Tibial nerve (tissue), 4 donors: ENCODE results near the gene PLXNC1. TPM values are rescaled to one million over a fixed set of nuclear protein-coding genes. Genes with fewer than 3 reads are reported as not detected.
A peak's percentile ranks its signal among the peaks of the same experiment; 100 is the strongest.

ENCODE experiments used
- DNase-seq, 2 donors: peaks; one replicate each; pipeline ENCODE4 v3.0.0-alpha.2; 2019; ENCODE audit warnings: low spot score in 2 of 2
- H3K27ac ChIP-seq, 4 donors: fragments of 200-600 bp; sonication (generic) in 3 of 4; one replicate each; pipeline ENCODE4 v1.5.1; 2017 to 2019; ENCODE audit warnings: mild to moderate bottlenecking in 1 of 4
- H3K27me3 ChIP-seq, 2 donors: fragments of 200-600 bp; sonication (generic) in 1 of 2; one replicate each; pipeline versions ENCODE4 v1.5.1 to v1.6.0; 2017 to 2019
- H3K36me3 ChIP-seq, 3 donors: fragments of 200-600 bp; sonication (generic); one replicate each; pipeline ENCODE4 v1.5.1; 2018 to 2019
- H3K4me1 ChIP-seq, 4 donors: fragments of 200-600 bp; sonication (generic) in 3 of 4; one replicate each; pipeline ENCODE4 v1.5.1; 2017 to 2019
- H3K4me3 ChIP-seq, 4 donors: fragments of 200-600 bp; sonication (generic) in 3 of 4; one replicate each; pipeline ENCODE4 v1.5.1; 2017 to 2019; ENCODE audit warnings: mild to moderate bottlenecking in 1 of 4, moderate library complexity in 1 of 4
- H3K9me3 ChIP-seq, 4 donors: fragments of 200-600 bp; sonication (generic) in 3 of 4; one replicate each; pipeline ENCODE4 v1.5.1; 2017 to 2019
- EP300 ChIP-seq, 2 donors: sonication (generic); formaldehyde crosslinking; IDR thresholded peaks; one replicate each; pipeline ENCODE4 v1.6.1; 2017; ENCODE audit warnings: antibody characterized with exemption in 2 of 2, mild to moderate bottlenecking in 1 of 2
- POLR2A ChIP-seq, 2 donors: fragments of 450-650 bp; IDR thresholded peaks; one replicate each; pipeline ENCODE4 v1.6.1; 2017; ENCODE audit warnings: antibody characterized with exemption in 2 of 2, mild to moderate bottlenecking in 2 of 2, moderate library complexity in 2 of 2
- WGBS, 2 donors: methylation state at CpG; one replicate each; pipeline ENCODE4 v1.1.5; 2018; 5-methylcytosine and 5-hydroxymethylcytosine counted together
- total RNA-seq, 4 donors: library from RNA; depleted of rRNA; stranded (reverse); fragments of >200 nt; gene quantifications; one replicate each; pipeline ENCODE4 v1.1.0, GENCODE V29; 2016
- TF ChIP-seq, protein P1 (sequence below), 5 experiments: fragments of 200-600 bp in 3 of 5; fragments of 450-650 bp in 2 of 5; sonication (generic) in 3 of 5; IDR thresholded peaks; one replicate each; pipeline ENCODE4 v1.5.1; 2016 to 2019; ENCODE audit warnings: antibody characterized with exemption in 5 of 5, mild to moderate bottlenecking in 3 of 5, moderate library complexity in 2 of 5

The PLXNC1 gene
- total RNA-seq, 4 donors from 2014 or later: 9.0 to 20.8 (median 11.4) TPM

DNA sequence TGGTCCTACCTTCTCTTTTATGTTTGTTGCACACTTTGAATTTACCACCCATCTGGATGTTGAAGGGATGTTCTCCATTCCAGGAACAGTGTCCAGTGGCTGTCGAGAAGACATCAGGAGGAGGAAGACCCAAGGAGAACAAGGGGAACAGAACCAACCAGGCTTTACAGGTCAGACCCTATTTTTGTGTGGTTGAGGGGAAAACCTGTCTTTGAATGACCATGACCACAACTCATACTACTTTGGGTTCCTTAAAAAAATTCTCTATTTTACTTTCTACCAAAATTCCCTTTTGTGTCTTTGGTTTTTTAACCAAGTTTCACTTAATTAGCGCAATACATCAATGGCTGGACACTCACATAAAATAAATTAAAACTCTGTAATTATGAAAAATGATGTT is 78.7 kb downstream of the PLXNC1 start:
- no peaks in the 10 kb centered on the region for H3K27me3 ChIP-seq
- WGBS, 2 donors: 89 to 94% methylated on average over 2 of the region's 2 CpGs
- no peaks in the 10 kb centered on the region for H3K4me1 ChIP-seq
- no peak overlapping the region for H3K4me3 ChIP-seq
- TF ChIP-seq, protein P1, sequence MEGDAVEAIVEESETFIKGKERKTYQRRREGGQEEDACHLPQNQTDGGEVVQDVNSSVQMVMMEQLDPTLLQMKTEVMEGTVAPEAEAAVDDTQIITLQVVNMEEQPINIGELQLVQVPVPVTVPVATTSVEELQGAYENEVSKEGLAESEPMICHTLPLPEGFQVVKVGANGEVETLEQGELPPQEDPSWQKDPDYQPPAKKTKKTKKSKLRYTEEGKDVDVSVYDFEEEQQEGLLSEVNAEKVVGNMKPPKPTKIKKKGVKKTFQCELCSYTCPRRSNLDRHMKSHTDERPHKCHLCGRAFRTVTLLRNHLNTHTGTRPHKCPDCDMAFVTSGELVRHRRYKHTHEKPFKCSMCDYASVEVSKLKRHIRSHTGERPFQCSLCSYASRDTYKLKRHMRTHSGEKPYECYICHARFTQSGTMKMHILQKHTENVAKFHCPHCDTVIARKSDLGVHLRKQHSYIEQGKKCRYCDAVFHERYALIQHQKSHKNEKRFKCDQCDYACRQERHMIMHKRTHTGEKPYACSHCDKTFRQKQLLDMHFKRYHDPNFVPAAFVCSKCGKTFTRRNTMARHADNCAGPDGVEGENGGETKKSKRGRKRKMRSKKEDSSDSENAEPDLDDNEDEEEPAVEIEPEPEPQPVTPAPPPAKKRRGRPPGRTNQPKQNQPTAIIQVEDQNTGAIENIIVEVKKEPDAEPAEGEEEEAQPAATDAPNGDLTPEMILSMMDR (IDR thresholded peaks at IDR 0.05): no peak
- TF ChIP-seq POLR2A (IDR thresholded peaks at IDR 0.05): no peak
- TF ChIP-seq EP300 (IDR thresholded peaks at IDR 0.05): no peak
- no peak for DNase-seq
- H3K36me3 ChIP-seq: peaks cover 0 to 6% (median 0%) of the 10 kb centered on the region in 3 donors
- no peaks in the 10 kb centered on the region for H3K9me3 ChIP-seq
- H3K27ac ChIP-seq: no peak overlapping the region

DNA sequence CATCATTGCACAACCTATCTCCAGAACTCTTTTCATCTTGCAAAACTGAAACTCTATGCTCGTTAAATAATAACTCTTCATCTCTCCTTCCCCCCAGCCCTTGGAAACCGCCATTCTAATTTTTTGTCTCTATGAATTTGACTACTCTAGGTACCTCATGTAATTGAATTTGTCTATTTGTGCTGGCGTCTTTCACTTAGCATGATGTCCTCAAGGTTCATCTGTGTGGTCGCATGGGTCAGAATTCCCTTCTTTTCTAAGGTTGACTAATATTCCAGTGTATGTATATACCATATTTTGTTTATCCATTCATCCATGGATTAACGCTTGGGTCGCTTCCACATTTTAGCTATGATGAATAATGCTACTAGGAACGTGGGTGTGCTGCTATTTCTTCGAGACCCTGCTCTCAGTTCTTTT is 80.1 kb downstream of the PLXNC1 start:
- Histone ChIP-seq H3K36me3 (peaks cover 0 to 6% (median 0%) of the 10 kb centered on the region in 3 donors), H3K27me3 (no peaks in the 10 kb centered on the region), H3K27ac (no peak overlapping the region), H3K9me3 (no peaks in the 10 kb centered on the region), H3K4me1 (no peaks in the 10 kb centered on the region), H3K4me3 (no peak overlapping the region)
- no peak for DNase-seq
- WGBS, 2 donors: 95 to 96% methylated on average over 8 of the region's 8 CpGs
- TF ChIP-seq, protein P1 (IDR thresholded peaks at IDR 0.05): no peak
- TF ChIP-seq EP300 (IDR thresholded peaks at IDR 0.05) (no peak), POLR2A (IDR thresholded peaks at IDR 0.05) (no peak)

DNA sequence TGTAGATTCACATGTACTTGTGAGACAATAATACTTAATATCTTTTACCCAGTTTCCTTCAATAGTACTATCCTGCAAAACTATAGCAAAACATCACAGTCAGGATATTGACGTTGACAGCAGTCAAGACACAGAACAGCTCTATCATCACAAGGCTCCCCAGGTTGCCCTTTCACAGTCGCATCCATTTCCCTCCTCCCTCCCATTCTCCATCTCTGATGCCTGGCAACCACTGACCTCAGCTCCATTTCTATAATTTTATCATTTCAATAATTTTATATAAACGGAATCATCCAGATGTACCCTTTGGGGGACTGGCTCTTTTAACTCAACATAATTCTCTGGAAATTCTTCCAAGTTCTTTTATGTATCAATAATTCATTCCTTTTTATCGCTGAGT is 81.5 kb downstream of the PLXNC1 start:
- WGBS, 2 donors: 69 to 74% methylated on average over 4 of the region's 4 CpGs
- Histone ChIP-seq H3K4me3 (no peak overlapping the region), H3K27ac (peak overlapping the region in 1 of 4 donors; percentile 17), H3K4me1 (no peaks in the 10 kb centered on the region), H3K36me3 (peaks cover 0 to 6% (median 0%) of the 10 kb centered on the region in 3 donors), H3K9me3 (no peaks in the 10 kb centered on the region), H3K27me3 (no peaks in the 10 kb centered on the region)
- TF ChIP-seq POLR2A (IDR thresholded peaks at IDR 0.05): no peak
- no peak for TF ChIP-seq EP300 (IDR thresholded peaks at IDR 0.05)
- TF ChIP-seq, protein P1 (IDR thresholded peaks at IDR 0.05): no peak
- no peak for DNase-seq

DNA sequence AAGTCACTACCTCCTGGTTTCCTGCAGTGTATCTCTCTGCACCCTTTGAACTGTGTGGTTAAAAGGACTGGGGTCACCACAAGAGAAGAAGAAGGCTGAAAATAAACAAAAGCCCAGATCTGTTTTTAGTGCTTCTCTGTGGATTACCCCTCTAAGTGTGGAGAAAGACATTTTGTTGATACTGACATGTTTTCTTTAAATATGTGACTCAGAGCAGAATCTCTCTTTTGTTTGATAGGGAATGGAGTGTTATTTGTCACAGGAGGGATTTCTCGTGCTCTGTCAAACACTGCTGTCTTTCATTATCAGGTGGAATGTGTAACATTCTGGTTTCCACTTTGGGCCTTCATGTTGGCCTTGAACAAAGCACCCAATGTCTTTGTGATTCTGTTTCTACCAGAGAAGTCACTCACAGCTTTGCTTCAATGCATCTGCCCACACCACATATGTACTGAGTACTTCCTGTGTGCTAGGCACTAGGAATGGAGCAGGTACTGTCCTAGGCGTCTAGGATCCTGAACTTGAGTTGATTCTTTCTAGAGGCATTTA is 82.1 kb downstream of the PLXNC1 start:
- peaks cover 0 to 6% (median 0%) of the 10 kb centered on the region in 3 donors for H3K36me3 ChIP-seq
- 38 to 52% methylated on average over 2 of the region's 2 CpGs for WGBS, 2 donors
- H3K27me3 ChIP-seq: no peaks in the 10 kb centered on the region
- TF ChIP-seq, protein P1 (IDR thresholded peaks at IDR 0.05): no peak
- TF ChIP-seq POLR2A (IDR thresholded peaks at IDR 0.05) (no peak), EP300 (IDR thresholded peaks at IDR 0.05) (no peak)
- no peak overlapping the region for H3K4me3 ChIP-seq
- DNase-seq: no peak
- H3K27ac ChIP-seq: peak overlapping the region in 1 of 4 donors; percentile 17
- H3K4me1 ChIP-seq: no peaks in the 10 kb centered on the region
- no peaks in the 10 kb centered on the region for H3K9me3 ChIP-seq

DNA sequence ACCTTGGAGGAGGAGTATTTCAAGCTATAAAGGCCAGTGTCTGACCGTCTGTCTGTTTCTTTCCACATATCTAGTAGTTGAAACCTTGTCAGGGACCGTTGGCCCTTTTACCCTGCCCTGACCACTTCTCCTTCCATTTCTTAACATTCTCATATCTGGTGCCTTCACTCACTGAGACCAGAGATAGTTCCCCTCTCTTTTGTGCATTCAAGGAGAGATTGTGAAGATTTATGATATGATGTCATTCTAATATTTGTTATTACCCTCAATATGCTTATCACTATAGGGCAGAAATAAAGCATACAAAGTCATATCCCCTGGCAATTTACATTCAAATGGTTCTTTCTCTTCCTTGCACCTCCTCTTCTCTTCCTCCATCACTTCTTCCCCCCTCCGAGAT is 83.3 kb downstream of the PLXNC1 start:
- Histone ChIP-seq H3K27me3 (no peaks in the 10 kb centered on the region), H3K9me3 (no peaks in the 10 kb centered on the region), H3K4me1 (no peaks in the 10 kb centered on the region), H3K36me3 (peaks cover 0 to 6% (median 0%) of the 10 kb centered on the region in 3 donors), H3K4me3 (no peak overlapping the region), H3K27ac (no peak overlapping the region)
- no peak for TF ChIP-seq EP300 (IDR thresholded peaks at IDR 0.05)
- TF ChIP-seq, protein P1 (IDR thresholded peaks at IDR 0.05): no peak
- TF ChIP-seq POLR2A (IDR thresholded peaks at IDR 0.05): no peak
- DNase-seq: no peak
- 70 to 80% methylated on average over 3 of the region's 3 CpGs for WGBS, 2 donors
